ENCODE results near the gene DOK4. TPM values are rescaled to one million over a fixed set of nuclear protein-coding genes. Genes with fewer than 3 reads are reported as not detected.

DOK4 gene
- total RNA-seq, 1 experiment from 2014 or later = 13.1 TPM

DNA sequence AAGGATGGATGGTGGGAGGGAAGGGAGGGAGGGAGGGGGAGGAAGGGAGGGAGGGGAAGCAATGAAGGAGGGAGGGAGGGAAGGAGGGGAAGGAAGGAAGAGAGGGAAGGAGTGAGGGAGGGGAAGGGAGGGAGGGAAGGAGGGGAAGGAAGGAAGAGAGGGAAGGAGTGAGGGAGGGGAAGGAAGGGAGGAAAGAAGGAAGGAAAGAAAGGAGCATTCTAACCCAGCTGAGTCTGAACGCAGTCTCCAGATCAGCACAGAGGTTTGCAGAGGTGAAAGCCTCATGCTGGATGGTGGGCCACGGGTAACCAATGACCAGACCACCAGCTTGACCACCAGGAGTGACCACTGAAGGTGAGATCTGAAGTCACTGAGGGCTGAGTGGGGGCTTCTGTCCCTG is 63.1 kb downstream of the DOK4 start:
- Histone ChIP-seq H4K8ac (replicated peaks; ENCODE audit: insufficient read length, low read depth, low read length) (no peak overlapping the region), H3K9me3 (ENCODE audit: control insufficient read depth, low read depth, low read length) (no peaks in the 10 kb centered on the region), H3K9ac (ENCODE audit: extremely low read depth, insufficient read length, low read length) (no peak overlapping the region), H3K79me1 (ENCODE audit: insufficient read depth, low read depth, low read length, poor library complexity, severe bottlenecking) (no peaks in the 10 kb centered on the region), H4K20me1 (ENCODE audit: control insufficient read depth, insufficient read depth, insufficient read length) (no peaks in the 10 kb centered on the region), H4K91ac (ENCODE audit: insufficient read length, low read depth, low read length) (no peak overlapping the region), H3K79me2 (ENCODE audit: insufficient read depth, low read length) (no peaks in the 10 kb centered on the region), H3K27me3 (ENCODE audit: insufficient read depth, low read length) (no peaks in the 10 kb centered on the region), H2BK120ac (ENCODE audit: low read depth, low read length, poor library complexity, severe bottlenecking) (no peak overlapping the region), H3K56ac (ENCODE audit: insufficient read length, low read depth, low read length) (no peak overlapping the region), H3K4ac (ENCODE audit: low read depth, low read length) (no peak overlapping the region), H3K23ac (ENCODE audit: insufficient read length, low read depth, low read length) (no peak overlapping the region), H3K4me1 (ENCODE audit: insufficient read depth, low read length) (no peaks in the 10 kb centered on the region), H3K27ac (ENCODE audit: insufficient read length, low read depth, low read length) (no peak overlapping the region), H2BK20ac (ENCODE audit: low read depth, low read length, poor library complexity, severe bottlenecking) (no peak overlapping the region), H2BK5ac (ENCODE audit: insufficient read length, low read length) (no peak overlapping the region), H3T11ph (ENCODE audit: low read length) (no peak overlapping the region), H2BK15ac (ENCODE audit: low read depth, low read length) (no peak overlapping the region), H2BK12ac (ENCODE audit: insufficient read length, low read depth, low read length) (no peak overlapping the region), H2AFZ (ENCODE audit: low read length) (no peak overlapping the region), H3K14ac (ENCODE audit: insufficient read depth, low read length) (no peak overlapping the region), H3K4me2 (ENCODE audit: insufficient read depth, insufficient read length, low read length) (no peak overlapping the region), H2AK5ac (ENCODE audit: insufficient read length, low read length) (no peak overlapping the region), H4K5ac (ENCODE audit: insufficient read length, low read depth, low read length) (no peak overlapping the region), H3K23me2 (ENCODE audit: insufficient read length, low read depth, low read length, poor library complexity, severe bottlenecking) (no peaks in the 10 kb centered on the region), H3K18ac (ENCODE audit: insufficient read length, low read depth, low read length) (no peak overlapping the region)
- no peak for DNase-seq
- Mint-ChIP-seq H3K4me1 (peaks cover 13 to 20% of the 10 kb centered on the region in 2 experiments), H3K27ac (no peak overlapping the region), H3K27me3 (ENCODE audit: low read depth) (no peaks in the 10 kb centered on the region), H3K36me3 (ENCODE audit: insufficient read depth in 1 of 3, low read depth in 3 of 3) (peaks cover under 1 to 9% (median 8%) of the 10 kb centered on the region in 3 experiments; a peak in 6 of 7 replicates), H3K9me3 (no peaks in the 10 kb centered on the region), H3K4me3 (no peak overlapping the region)
- no CpG with 5 or more reads among the region's 2 CpGs for WGBS (ENCODE audit: extremely low coverage, insufficient read length, low lambda C conversion rate)
- TF ChIP-seq, protein P1, sequence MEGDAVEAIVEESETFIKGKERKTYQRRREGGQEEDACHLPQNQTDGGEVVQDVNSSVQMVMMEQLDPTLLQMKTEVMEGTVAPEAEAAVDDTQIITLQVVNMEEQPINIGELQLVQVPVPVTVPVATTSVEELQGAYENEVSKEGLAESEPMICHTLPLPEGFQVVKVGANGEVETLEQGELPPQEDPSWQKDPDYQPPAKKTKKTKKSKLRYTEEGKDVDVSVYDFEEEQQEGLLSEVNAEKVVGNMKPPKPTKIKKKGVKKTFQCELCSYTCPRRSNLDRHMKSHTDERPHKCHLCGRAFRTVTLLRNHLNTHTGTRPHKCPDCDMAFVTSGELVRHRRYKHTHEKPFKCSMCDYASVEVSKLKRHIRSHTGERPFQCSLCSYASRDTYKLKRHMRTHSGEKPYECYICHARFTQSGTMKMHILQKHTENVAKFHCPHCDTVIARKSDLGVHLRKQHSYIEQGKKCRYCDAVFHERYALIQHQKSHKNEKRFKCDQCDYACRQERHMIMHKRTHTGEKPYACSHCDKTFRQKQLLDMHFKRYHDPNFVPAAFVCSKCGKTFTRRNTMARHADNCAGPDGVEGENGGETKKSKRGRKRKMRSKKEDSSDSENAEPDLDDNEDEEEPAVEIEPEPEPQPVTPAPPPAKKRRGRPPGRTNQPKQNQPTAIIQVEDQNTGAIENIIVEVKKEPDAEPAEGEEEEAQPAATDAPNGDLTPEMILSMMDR (conservative IDR thresholded peaks at IDR 0.05) = no peak

All from H9 (cell line).